OCI-LY1 (cell line): ENCODE results near the gene ULK4.

Experiments
- H2AFZ ChIP-seq: fragments of 200-600 bp; sonication (generic), shearing (Covaris generic); 2 replicates; pipeline ENCODE4 v1.6.0; 2014; ENCODE audit warnings: antibody characterized with exemption, mild to moderate bottlenecking, low read length
- H3F3A ChIP-seq: fragments of 200-600 bp; sonication (generic), shearing (Covaris generic); 2 replicates; pipeline ENCODE4 v1.6.0; 2014; ENCODE audit warnings: mild to moderate bottlenecking, antibody characterized with exemption, low read length, moderate library complexity; ENCODE audit not compliant: insufficient read depth
- H3K27ac ChIP-seq: fragments of 200-600 bp; sonication (generic); 2 replicates; pipeline ENCODE4 v1.5.1; 2014; ENCODE audit warnings: low read length, mixed run types, mild to moderate bottlenecking, low read depth; ENCODE audit not compliant: poor library complexity, severe bottlenecking
- H3K27me3 ChIP-seq: fragments of 200-600 bp; sonication (generic); 2 replicates; pipeline ENCODE4 v1.6.0; 2014; ENCODE audit warnings: antibody characterized with exemption, mild to moderate bottlenecking, low read length, moderate library complexity; ENCODE audit not compliant: insufficient read depth
- H3K36me3 ChIP-seq: fragments of 200-600 bp; sonication (generic); 2 replicates; pipeline ENCODE4 v1.6.1; 2014; ENCODE audit warnings: mild to moderate bottlenecking, antibody characterized with exemption, low read length, moderate library complexity, mixed read lengths; ENCODE audit not compliant: insufficient read depth
- H3K4me1 ChIP-seq: fragments of 200-600 bp; sonication (generic); 2 replicates; pipeline ENCODE4 v1.5.1; 2014; ENCODE audit warnings: mild to moderate bottlenecking, low read length, moderate library complexity; ENCODE audit not compliant: insufficient read depth, severe bottlenecking
- H3K4me2 ChIP-seq: fragments of 200-600 bp; sonication (generic), shearing (Covaris generic); 2 replicates; pipeline ENCODE4 v1.6.1; 2014; ENCODE audit warnings: low read length
- H3K4me3 ChIP-seq: fragments of 200-600 bp; sonication (generic); 2 replicates; pipeline ENCODE4 v1.5.1; 2014; ENCODE audit warnings: low read length, low read depth, mild to moderate bottlenecking, mixed read lengths; ENCODE audit not compliant: poor library complexity, severe bottlenecking
- H3K79me2 ChIP-seq: fragments of 200-600 bp; shearing (Covaris generic); 2 replicates; pipeline ENCODE4 v1.6.1; 2016; ENCODE audit warnings: mixed run types, low read length, mixed read lengths; ENCODE audit not compliant: insufficient read depth
- H3K9ac ChIP-seq: fragments of 200-600 bp; sonication (generic), shearing (Covaris generic); 2 replicates; pipeline ENCODE4 v1.6.1; 2014; ENCODE audit warnings: mild to moderate bottlenecking, low read length, mixed read lengths
- H3K9me2 ChIP-seq: fragments of 200-600 bp; sonication (generic), shearing (Covaris generic); 2 replicates; pipeline ENCODE4 v1.6.1; 2014; ENCODE audit warnings: low read depth, mild to moderate bottlenecking, low read length, mixed read lengths
- H3K9me3 ChIP-seq: fragments of 200-600 bp; shearing (Covaris generic); 2 replicates; pipeline ENCODE4 v1.6.1; 2014; ENCODE audit warnings: low read length, mixed read lengths
- H4K20me1 ChIP-seq: fragments of 200-600 bp; sonication (generic), shearing (Covaris generic); 2 replicates; pipeline ENCODE4 v1.6.0; 2016; ENCODE audit warnings: mild to moderate bottlenecking, low read length; ENCODE audit not compliant: insufficient read depth
- EZH2 ChIP-seq: fragments of 200-600 bp; sonication (generic), shearing (Covaris generic); IDR thresholded peaks from 2 replicates; pipeline ENCODE4 v1.8.0; 2017; ENCODE audit warnings: borderline replicate concordance, mixed run types, mild to moderate bottlenecking, antibody characterized with exemption, low read length, moderate library complexity, mixed read lengths
- TF ChIP-seq, protein P1 (sequence below): fragments of 200-600 bp; sonication (generic), shearing (Covaris generic); IDR thresholded peaks from 2 replicates; pipeline ENCODE4 v1.5.1; 2017; ENCODE audit warnings: mild to moderate bottlenecking, antibody characterized with exemption, low read length, moderate library complexity, mixed read lengths

Gene ULK4

GRCh38 chr3:41295740-41296139, 666.2 kb downstream of the ULK4 start:
- H3K4me1 ChIP-seq, result no peaks in the 10 kb centered on the region
- no peak overlapping the region for H2AFZ ChIP-seq
- TF ChIP-seq, protein P1, sequence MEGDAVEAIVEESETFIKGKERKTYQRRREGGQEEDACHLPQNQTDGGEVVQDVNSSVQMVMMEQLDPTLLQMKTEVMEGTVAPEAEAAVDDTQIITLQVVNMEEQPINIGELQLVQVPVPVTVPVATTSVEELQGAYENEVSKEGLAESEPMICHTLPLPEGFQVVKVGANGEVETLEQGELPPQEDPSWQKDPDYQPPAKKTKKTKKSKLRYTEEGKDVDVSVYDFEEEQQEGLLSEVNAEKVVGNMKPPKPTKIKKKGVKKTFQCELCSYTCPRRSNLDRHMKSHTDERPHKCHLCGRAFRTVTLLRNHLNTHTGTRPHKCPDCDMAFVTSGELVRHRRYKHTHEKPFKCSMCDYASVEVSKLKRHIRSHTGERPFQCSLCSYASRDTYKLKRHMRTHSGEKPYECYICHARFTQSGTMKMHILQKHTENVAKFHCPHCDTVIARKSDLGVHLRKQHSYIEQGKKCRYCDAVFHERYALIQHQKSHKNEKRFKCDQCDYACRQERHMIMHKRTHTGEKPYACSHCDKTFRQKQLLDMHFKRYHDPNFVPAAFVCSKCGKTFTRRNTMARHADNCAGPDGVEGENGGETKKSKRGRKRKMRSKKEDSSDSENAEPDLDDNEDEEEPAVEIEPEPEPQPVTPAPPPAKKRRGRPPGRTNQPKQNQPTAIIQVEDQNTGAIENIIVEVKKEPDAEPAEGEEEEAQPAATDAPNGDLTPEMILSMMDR, result no peak
- TF ChIP-seq EZH2, result no peak

DNA sequence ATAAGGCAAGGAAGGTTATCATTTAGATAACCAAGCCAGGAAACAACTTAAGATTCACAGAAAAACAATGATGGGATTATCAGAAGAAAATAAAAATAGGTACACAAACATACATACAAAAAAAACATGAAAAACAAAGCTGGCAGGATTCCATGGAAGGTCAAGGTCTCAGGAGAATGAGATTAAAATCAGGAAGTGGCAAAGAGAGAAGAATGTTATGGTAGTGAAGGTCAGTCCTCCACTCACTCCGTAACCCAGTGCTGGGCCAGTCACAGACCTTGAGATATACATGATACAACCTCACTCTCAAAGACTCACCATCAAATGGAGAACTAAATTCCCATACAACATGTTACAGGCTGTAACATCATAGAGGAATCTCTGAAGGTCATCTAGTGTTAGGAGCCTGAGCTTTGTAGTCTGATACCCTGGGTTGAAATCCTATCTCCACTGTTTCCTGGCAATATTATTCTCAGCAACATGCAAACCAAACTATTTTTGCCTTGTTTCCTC, 668.7 kb downstream of the ULK4 start:
- H3K27me3 ChIP-seq, result no peaks in the 10 kb centered on the region

More at GRCh38 chr3:41295740-41296139, 666.2 kb downstream of the ULK4 start:
- H3F3A ChIP-seq, result no peaks in the 10 kb centered on the region
- H3K4me2 ChIP-seq, result no peak overlapping the region
- no peaks in the 10 kb centered on the region for H4K20me1 ChIP-seq
- H3K9ac ChIP-seq, result no peak overlapping the region
- no peaks in the 10 kb centered on the region for H3K79me2 ChIP-seq
- H3K9me2 ChIP-seq, result no peaks in the 10 kb centered on the region
- no peaks in the 10 kb centered on the region for H3K36me3 ChIP-seq
- no peaks in the 10 kb centered on the region for H3K9me3 ChIP-seq
- H3K4me3 ChIP-seq, result no peak overlapping the region
- H3K27ac ChIP-seq, result no peak overlapping the region
- no peaks in the 10 kb centered on the region for H3K27me3 ChIP-seq

GRCh38 chr3:41290736-41291135, 671.2 kb downstream of the ULK4 start:
- no peaks in the 10 kb centered on the region for H3K4me1 ChIP-seq
- H3F3A ChIP-seq, result no peaks in the 10 kb centered on the region
- H3K9me3 ChIP-seq, result no peaks in the 10 kb centered on the region
- H3K9me2 ChIP-seq, result no peaks in the 10 kb centered on the region
- H2AFZ ChIP-seq, result no peak overlapping the region
- no peak for TF ChIP-seq EZH2
- TF ChIP-seq, protein P1, result no peak
- H4K20me1 ChIP-seq, result no peaks in the 10 kb centered on the region
- H3K27ac ChIP-seq, result no peak overlapping the region
- H3K36me3 ChIP-seq, result no peaks in the 10 kb centered on the region
- H3K4me3 ChIP-seq, result no peak overlapping the region
- no peaks in the 10 kb centered on the region for H3K79me2 ChIP-seq
- no peaks in the 10 kb centered on the region for H3K27me3 ChIP-seq
- H3K4me2 ChIP-seq, result no peak overlapping the region
- no peak overlapping the region for H3K9ac ChIP-seq

More for the DNA sequence above, 668.7 kb downstream of the ULK4 start:
- TF ChIP-seq, protein P1, result no peak
- no peak for TF ChIP-seq EZH2
- Histone ChIP-seq H3K79me2 (no peaks in the 10 kb centered on the region), H2AFZ (no peak overlapping the region), H3K36me3 (no peaks in the 10 kb centered on the region), H4K20me1 (no peaks in the 10 kb centered on the region), H3K4me1 (no peaks in the 10 kb centered on the region), H3K9me3 (no peaks in the 10 kb centered on the region), H3F3A (no peaks in the 10 kb centered on the region), H3K9me2 (no peaks in the 10 kb centered on the region), H3K27ac (no peak overlapping the region), H3K9ac (no peak overlapping the region), H3K4me3 (no peak overlapping the region), H3K4me2 (no peak overlapping the region)
